Measurements from ENCODE around the gene ELP6.

The ELP6 gene

GRCh38 chr3:47455806-47456452 is 57.6 kb downstream of the ELP6 start:
- no peak for DNase-seq

GRCh38 chr3:47452453-47453215 is 60.9 kb downstream of the ELP6 start:
- no peak for DNase-seq

Data from activated naive CD4-positive, alpha-beta T cell treated with anti-CD3 and anti-CD28 coated beads, Interleukin-2, amount 50 U/mL, for 16 hours (primary cell).